ENCODE data around the gene BCL11A. TPM values are rescaled to one million over a fixed set of nuclear protein-coding genes. Genes with fewer than 3 reads are reported as not detected.

Gene BCL11A
- total RNA-seq, 3 donors from 2014 or later, result 0.64 to 13.5 (median 6.2) TPM

DNA sequence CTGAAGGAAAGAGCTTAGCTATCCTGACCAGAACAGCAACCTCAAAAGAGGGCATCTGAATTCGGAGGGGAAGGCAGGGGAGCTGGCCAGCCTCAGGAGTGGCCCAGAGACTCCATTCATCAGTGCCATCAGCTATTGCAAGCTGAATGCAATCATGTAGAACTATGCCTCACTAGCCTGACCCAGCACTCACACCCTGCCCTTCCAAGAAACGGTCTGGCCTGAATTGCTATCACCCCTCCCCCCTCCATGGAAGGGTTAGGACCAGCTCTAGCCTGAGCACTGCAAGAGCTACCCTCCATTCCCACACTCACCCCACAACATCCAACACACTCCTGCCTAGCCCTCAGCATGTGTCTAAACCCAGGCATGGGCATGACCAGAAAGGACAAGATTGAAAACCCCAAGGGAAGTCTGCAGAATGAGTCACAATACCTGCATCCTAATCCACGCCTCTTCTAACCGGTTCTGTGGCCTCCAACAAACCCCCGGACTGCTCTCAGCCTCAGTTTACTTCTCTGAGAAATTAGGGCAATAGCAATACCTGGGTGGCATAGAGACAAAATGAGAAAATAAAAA lies 120.3 kb downstream of the BCL11A start:
- no peaks in the 10 kb centered on the region for H3K27me3 ChIP-seq
- no peak for DNase-seq (ENCODE audit: low spot score in 2 of 2)
- no peak overlapping the region for H3K4me3 ChIP-seq
- intact Hi-C loops (cut with DNase I; ENCODE audit: low total_unique reads), result no loop called here
- no peak overlapping the region for H3K27ac ChIP-seq
- H3K4me1 ChIP-seq, result no peaks in the 10 kb centered on the region
- H3K9me3 ChIP-seq, result no peaks in the 10 kb centered on the region
- no peaks in the 10 kb centered on the region for H3K36me3 ChIP-seq
- TF ChIP-seq, protein P1, sequence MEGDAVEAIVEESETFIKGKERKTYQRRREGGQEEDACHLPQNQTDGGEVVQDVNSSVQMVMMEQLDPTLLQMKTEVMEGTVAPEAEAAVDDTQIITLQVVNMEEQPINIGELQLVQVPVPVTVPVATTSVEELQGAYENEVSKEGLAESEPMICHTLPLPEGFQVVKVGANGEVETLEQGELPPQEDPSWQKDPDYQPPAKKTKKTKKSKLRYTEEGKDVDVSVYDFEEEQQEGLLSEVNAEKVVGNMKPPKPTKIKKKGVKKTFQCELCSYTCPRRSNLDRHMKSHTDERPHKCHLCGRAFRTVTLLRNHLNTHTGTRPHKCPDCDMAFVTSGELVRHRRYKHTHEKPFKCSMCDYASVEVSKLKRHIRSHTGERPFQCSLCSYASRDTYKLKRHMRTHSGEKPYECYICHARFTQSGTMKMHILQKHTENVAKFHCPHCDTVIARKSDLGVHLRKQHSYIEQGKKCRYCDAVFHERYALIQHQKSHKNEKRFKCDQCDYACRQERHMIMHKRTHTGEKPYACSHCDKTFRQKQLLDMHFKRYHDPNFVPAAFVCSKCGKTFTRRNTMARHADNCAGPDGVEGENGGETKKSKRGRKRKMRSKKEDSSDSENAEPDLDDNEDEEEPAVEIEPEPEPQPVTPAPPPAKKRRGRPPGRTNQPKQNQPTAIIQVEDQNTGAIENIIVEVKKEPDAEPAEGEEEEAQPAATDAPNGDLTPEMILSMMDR (IDR thresholded peaks at IDR 0.05), result no peak
- no peak for TF ChIP-seq POLR2AphosphoS5 (IDR thresholded peaks at IDR 0.05)
- TF ChIP-seq POLR2A (IDR thresholded peaks at IDR 0.05), result no peak

DNA sequence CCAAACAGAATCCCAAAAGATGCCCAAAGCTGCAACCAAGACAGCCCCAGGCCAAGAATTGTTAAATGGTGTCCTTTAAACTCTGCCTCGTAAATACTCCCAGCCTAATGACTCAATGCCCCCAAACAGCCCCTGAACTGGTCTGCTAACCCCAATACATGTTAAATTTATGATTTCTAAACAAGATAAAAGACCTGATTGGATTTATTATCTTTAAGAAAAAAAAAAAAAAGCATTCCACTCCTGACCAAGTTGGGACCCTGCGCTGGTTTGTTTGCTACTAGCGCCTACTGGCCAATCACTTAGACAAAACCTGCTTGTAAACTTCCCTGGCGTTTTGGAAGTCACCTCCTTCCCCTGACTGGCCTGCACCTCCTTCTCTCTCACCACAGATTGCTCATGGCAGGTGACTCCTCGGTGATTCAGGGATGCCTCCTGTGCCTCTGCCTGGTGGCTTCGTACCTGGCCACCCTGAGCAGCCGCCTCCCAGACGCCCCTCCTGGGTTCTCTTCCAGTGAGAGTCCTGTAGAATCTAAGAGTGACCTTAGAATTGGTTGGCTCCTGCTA lies 121.3 kb downstream of the BCL11A start:
- H3K27me3 ChIP-seq, result no peaks in the 10 kb centered on the region
- no peaks in the 10 kb centered on the region for H3K4me1 ChIP-seq
- intact Hi-C loops (cut with DNase I; ENCODE audit: low total_unique reads), result no loop called here
- no peak overlapping the region for H3K4me3 ChIP-seq
- no peak for TF ChIP-seq POLR2AphosphoS5 (IDR thresholded peaks at IDR 0.05)
- TF ChIP-seq POLR2A (IDR thresholded peaks at IDR 0.05), result no peak
- TF ChIP-seq, protein P1 (IDR thresholded peaks at IDR 0.05), result no peak
- H3K9me3 ChIP-seq, result no peaks in the 10 kb centered on the region
- H3K27ac ChIP-seq, result no peak overlapping the region
- no peaks in the 10 kb centered on the region for H3K36me3 ChIP-seq
- no peak for DNase-seq (ENCODE audit: low spot score in 2 of 2)

DNA sequence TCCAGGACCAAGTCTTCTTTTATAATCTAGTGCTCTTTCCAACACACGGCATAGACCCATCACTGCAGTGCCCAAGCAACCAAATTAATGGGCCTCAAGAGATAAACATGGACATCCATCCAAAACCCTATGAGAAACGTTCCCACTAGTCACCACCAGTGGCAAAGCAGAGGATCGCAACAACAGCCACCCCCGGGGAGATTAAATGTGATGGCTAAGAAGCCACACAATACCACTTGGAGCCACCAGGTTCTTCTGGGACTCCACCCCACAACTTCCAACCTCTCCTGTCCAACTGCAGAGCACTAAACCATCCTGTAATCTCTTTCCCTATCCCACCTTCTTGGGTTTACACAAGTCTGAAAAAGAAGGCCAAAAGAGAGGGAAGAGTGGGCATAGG lies 123.8 kb downstream of the BCL11A start:
- intact Hi-C loops (cut with DNase I; ENCODE audit: low total_unique reads), result no loop called here
- Histone ChIP-seq H3K4me3 (no peak overlapping the region), H3K9me3 (no peaks in the 10 kb centered on the region), H3K27ac (no peak overlapping the region), H3K27me3 (no peaks in the 10 kb centered on the region), H3K36me3 (no peaks in the 10 kb centered on the region), H3K4me1 (no peaks in the 10 kb centered on the region)
- no peak for DNase-seq (ENCODE audit: low spot score in 2 of 2)
- no peak for TF ChIP-seq POLR2A (IDR thresholded peaks at IDR 0.05)
- TF ChIP-seq POLR2AphosphoS5 (IDR thresholded peaks at IDR 0.05), result no peak
- TF ChIP-seq, protein P1 (IDR thresholded peaks at IDR 0.05), result no peak

DNA sequence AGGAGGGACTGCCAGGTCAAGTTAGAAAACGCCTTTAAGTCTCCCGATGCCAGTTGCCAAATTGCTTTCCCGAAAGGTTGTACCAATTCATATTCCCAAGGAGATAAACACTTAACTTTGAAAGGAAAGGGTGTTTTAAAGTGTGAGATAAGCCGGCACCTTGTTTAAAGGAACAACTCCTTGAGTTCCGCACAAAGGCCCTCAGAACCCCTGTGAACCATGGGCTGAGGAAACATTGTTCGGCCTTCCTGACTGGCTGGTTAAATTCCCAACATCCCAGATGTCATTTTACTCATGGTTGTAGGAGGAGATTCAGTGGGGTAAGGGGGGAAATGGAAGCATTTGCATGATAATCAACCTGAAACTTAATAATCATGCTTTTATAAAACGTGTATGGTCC lies 126.6 kb downstream of the BCL11A start:
- Histone ChIP-seq H3K36me3 (no peaks in the 10 kb centered on the region), H3K9me3 (no peaks in the 10 kb centered on the region), H3K4me3 (no peak overlapping the region), H3K4me1 (no peaks in the 10 kb centered on the region), H3K27me3 (no peaks in the 10 kb centered on the region), H3K27ac (no peak overlapping the region)
- no peak for DNase-seq (ENCODE audit: low spot score in 2 of 2)
- intact Hi-C loops (cut with DNase I; ENCODE audit: low total_unique reads), result no loop called here
- TF ChIP-seq, protein P1 (IDR thresholded peaks at IDR 0.05), result no peak
- TF ChIP-seq POLR2AphosphoS5 (IDR thresholded peaks at IDR 0.05), result no peak
- no peak for TF ChIP-seq POLR2A (IDR thresholded peaks at IDR 0.05)

DNA sequence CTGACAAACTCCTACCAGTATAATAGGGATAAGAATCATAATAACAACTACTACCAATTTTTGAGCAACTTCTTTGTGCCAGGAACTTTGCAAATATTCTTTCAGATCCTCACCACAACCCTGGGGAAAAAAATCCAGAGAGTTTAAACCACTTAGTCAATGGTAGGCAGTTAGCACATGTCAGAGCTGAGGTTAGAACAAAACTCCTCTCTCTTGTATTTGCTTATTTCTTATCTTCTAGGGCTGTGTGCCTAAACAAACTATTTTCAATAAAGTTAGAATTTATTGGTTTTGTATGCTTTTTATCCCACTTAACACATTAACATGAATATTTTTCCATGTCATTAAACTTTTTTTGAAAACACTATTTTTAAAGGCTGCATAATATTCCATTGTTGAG lies 127.1 kb downstream of the BCL11A start:
- H3K27me3 ChIP-seq, result no peaks in the 10 kb centered on the region
- no peaks in the 10 kb centered on the region for H3K36me3 ChIP-seq
- DNase-seq (ENCODE audit: low spot score in 2 of 2), result no peak
- H3K4me3 ChIP-seq, result no peak overlapping the region
- no peaks in the 10 kb centered on the region for H3K9me3 ChIP-seq
- no peaks in the 10 kb centered on the region for H3K4me1 ChIP-seq
- no peak overlapping the region for H3K27ac ChIP-seq
- TF ChIP-seq POLR2A (IDR thresholded peaks at IDR 0.05) (no peak), POLR2AphosphoS5 (IDR thresholded peaks at IDR 0.05) (no peak)
- TF ChIP-seq, protein P1 (IDR thresholded peaks at IDR 0.05), result no peak
- intact Hi-C loops (cut with DNase I; ENCODE audit: low total_unique reads), result no loop called here
